DOHH2 (cell line): ENCODE measurements around the gene BCL2L11.

Experiments used
- CTCF ChIP-seq: fragments of 200-600 bp; sonication (generic); IDR thresholded peaks from one replicate; pipeline ENCODE4 v1.5.1; 2014; ENCODE audit warnings: antibody characterized with exemption, mild to moderate bottlenecking, low read depth, low read length; ENCODE audit not compliant: poor library complexity, severe bottlenecking
- EZH2phosphoT487 ChIP-seq: fragments of 200-600 bp; sonication (generic); IDR thresholded peaks from 2 replicates; pipeline ENCODE4 v1.6.1; 2017; ENCODE audit warnings: borderline replicate concordance, mild to moderate bottlenecking, antibody characterized with exemption, low read length, moderate library complexity, mixed read lengths

GRCh38 chr2:111145103-111145760 lies 24.5 kb downstream of the BCL2L11 start:
- TF ChIP-seq CTCF (no peak), EZH2phosphoT487 (no peak)
